ENCODE results near the gene HPCA. TPM values are rescaled to one million over a fixed set of nuclear protein-coding genes. Genes with fewer than 3 reads are reported as not detected.

Gene HPCA
- total RNA-seq, 2 donors from 2014 or later = 1.6 to 3.0 TPM

- Histone ChIP-seq H3K9ac (ENCODE audit: low read depth in 2 of 2, low read length in 2 of 2) (no peak overlapping the region), H3K9me3 (no peaks in the 10 kb centered on the region), H3K4me1 (no peaks in the 10 kb centered on the region), H3K27ac (no peak overlapping the region), H3K27me3 (no peaks in the 10 kb centered on the region), H3K4me3 (no peak overlapping the region), H3K36me3 (no peaks in the 10 kb centered on the region)
- TF ChIP-seq CTCF (IDR thresholded peaks at IDR 0.05) = no peak
- DNase-seq = no peak
- intact Hi-C loops (cut with DNase I) = loop anchor here (10.0 kb wide), 1 partner anchor 160 kb away; the partner anchor contains the start of gene SYNC
Measured at GRCh38 chr1:32864375-32865019, 21.8 kb upstream of the HPCA start.

GRCh38 chr1:32865639-32866405, 20.5 kb upstream of the HPCA start:
- TF ChIP-seq CTCF (IDR thresholded peaks at IDR 0.05) = no peak
- H3K4me3 ChIP-seq = no peak overlapping the region
- H3K27ac ChIP-seq = no peak overlapping the region
- H3K4me1 ChIP-seq = no peaks in the 10 kb centered on the region
- DNase-seq = no peak
- H3K9me3 ChIP-seq = no peaks in the 10 kb centered on the region
- no peak overlapping the region for H3K9ac ChIP-seq (ENCODE audit: low read depth in 2 of 2, low read length in 2 of 2)
- H3K27me3 ChIP-seq = peaks cover 5% of the 10 kb centered on the region
- no peaks in the 10 kb centered on the region for H3K36me3 ChIP-seq
- intact Hi-C loops (cut with DNase I) = loop anchor here (10.0 kb wide), 1 partner anchor 161 kb away; the partner anchor contains the start of gene SYNC

- no peaks in the 10 kb centered on the region for H3K9me3 ChIP-seq
- no peak overlapping the region for H3K4me3 ChIP-seq
- intact Hi-C loops (cut with DNase I) = loop anchor here (10.0 kb wide), 1 partner anchor 162 kb away; the partner anchor contains the start of gene SYNC
- no peak overlapping the region for H3K27ac ChIP-seq
- H3K9ac ChIP-seq (ENCODE audit: low read depth in 2 of 2, low read length in 2 of 2) = no peak overlapping the region
- H3K36me3 ChIP-seq = no peaks in the 10 kb centered on the region
- TF ChIP-seq CTCF (IDR thresholded peaks at IDR 0.05) = no peak
- peaks cover 3% of the 10 kb centered on the region for H3K4me1 ChIP-seq
- DNase-seq = no peak
- peaks cover 17% of the 10 kb centered on the region for H3K27me3 ChIP-seq
Measured at GRCh38 chr1:32867151-32867550, 19.1 kb upstream of the HPCA start.

GRCh38 chr1:32867671-32868070, 18.6 kb upstream of the HPCA start:
- no peak for DNase-seq
- Histone ChIP-seq H3K27ac (no peak overlapping the region), H3K4me1 (peaks cover 3% of the 10 kb centered on the region), H3K9me3 (no peaks in the 10 kb centered on the region), H3K4me3 (no peak overlapping the region), H3K36me3 (no peaks in the 10 kb centered on the region), H3K9ac (ENCODE audit: low read depth in 2 of 2, low read length in 2 of 2) (no peak overlapping the region), H3K27me3 (peaks cover 21% of the 10 kb centered on the region)
- intact Hi-C loops (cut with DNase I) = loop anchor here (10.0 kb wide), 1 partner anchor 163 kb away; the partner anchor contains the start of gene SYNC
- TF ChIP-seq CTCF (IDR thresholded peaks at IDR 0.05) = no peak

GRCh38 chr1:32868085-32868484, 18.2 kb upstream of the HPCA start:
- no peak for DNase-seq
- intact Hi-C loops (cut with DNase I) = loop anchor here (10.0 kb wide), 1 partner anchor 163 kb away; the partner anchor contains the start of gene SYNC
- no peak overlapping the region for H3K27ac ChIP-seq
- TF ChIP-seq CTCF (IDR thresholded peaks at IDR 0.05) = no peak
- H3K27me3 ChIP-seq = peaks cover 21% of the 10 kb centered on the region
- H3K9me3 ChIP-seq = no peaks in the 10 kb centered on the region
- no peak overlapping the region for H3K9ac ChIP-seq (ENCODE audit: low read depth in 2 of 2, low read length in 2 of 2)
- no peaks in the 10 kb centered on the region for H3K36me3 ChIP-seq
- H3K4me3 ChIP-seq = no peak overlapping the region
- peaks cover 3% of the 10 kb centered on the region for H3K4me1 ChIP-seq

Data from colonic mucosa (tissue), 4 donors.